ENCODE measurements around the gene ATP11A. TPM values are rescaled to one million over a fixed set of nuclear protein-coding genes. Genes with fewer than 3 reads are reported as not detected.

The ATP11A gene
- total RNA-seq (2021; ENCODE audit: unreplicated experiment) (80.4 TPM), Bru-seq, nascent RNA (percentile 75 among the genes with signal in this experiment), BruChase-seq, experiment 1, labeled RNA remaining after a 6-hour chase (percentile 81 among the genes with signal in this experiment), BruChase-seq, experiment 2, labeled RNA remaining after a 2-hour chase (percentile 75 among the genes with signal in this experiment)
- 31.7 and 37.4 TPM in 2 replicates for polyA plus RNA-seq (2012)
- long read RNA-seq, transcript ATP11A-217 (1 exons, 3,542 nt) = major isoform, 14 of 44 reads
- long read RNA-seq, partial matches to known transcripts = 11 of 44 reads
- long read RNA-seq, other reads (novel, unspliced or antisense) = 19 of 44 reads

DNA sequence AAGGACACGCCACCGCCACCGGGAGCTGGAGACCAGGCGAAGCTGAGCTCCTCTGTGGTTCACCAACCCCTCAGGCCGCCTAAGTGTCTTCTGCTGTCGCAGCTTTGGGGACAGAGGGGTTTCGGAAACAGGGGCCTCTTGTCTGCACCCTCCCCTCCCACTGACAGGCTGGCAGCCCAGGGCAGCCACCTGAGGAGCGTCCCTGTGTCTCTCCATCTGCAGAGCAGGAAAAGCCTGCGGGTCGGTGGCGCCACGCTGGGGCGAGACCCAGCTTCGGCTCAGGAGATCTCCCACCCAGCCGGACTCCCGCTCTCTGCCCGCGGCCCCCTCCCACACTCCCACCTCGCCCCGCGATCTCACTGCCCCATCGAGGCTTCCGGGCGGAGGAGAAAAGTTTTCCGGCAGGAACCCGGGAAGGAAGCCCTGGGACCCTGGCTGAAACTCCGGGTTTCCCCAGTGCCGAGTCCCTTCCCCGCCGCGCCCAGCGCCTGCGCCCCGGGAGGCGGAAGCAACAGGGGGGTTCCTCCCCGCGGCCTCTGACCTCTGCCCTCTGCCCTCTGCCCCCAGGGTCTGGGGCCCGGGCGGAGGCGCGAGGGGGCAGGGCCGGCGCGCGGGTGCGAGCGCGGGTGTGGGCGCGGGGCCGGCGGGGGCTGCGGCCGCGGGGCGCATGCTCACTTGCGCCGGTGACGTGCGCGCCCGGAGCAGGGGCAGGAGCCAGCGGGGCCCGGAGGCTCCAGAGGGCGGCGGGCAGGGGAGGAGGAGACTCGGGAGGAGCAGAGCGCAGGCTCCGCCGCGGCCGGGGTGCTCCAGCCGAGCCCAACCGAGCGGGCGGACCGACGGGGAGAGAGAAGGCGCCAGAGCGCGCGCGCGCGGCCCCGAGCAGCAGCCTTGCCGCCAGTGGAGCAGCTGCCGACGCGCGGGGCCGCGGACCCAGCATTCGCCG lies at the start of gene ATP11A:
Gene ATP11A (plus strand): TSS at position 736 of the 943 bp plus-strand sequence. CDS start 379 bp downstream, outside the sequence.
- intact Hi-C loops (cut with micrococcal nuclease) = loop anchor here (2.0 kb wide), 2 partner anchors 21 to 33 kb away; no protein-coding TSS in a partner anchor
- peak; percentile 47 for DNase-seq (ENCODE audit: low read depth, low spot score)
- Histone ChIP-seq H3K27ac (ENCODE audit: low read depth, low read length) (peak within 1 kb of the TSS; percentile 89), H3K9me3 (ENCODE audit: control insufficient read depth in 1 of 2, insufficient read depth in 1 of 2, low read depth in 1 of 2, low read length in 2 of 2) (no peaks in the 10 kb centered on the region), H4K20me1 (ENCODE audit: insufficient read depth) (no peaks in the 10 kb centered on the region), H3K9ac (ENCODE audit: low read length) (peak within 1 kb of the TSS; percentile 79), H3K4me3 (replicated peaks in 1 of 2; ENCODE audit: low read depth in 1 of 2, low read length in 2 of 2) (peak within 1 kb of the TSS; percentile 68 to 78), H3K79me2 (ENCODE audit: insufficient read depth, low read length) (peaks cover 41% of the 10 kb centered on the region), H3K27me3 (ENCODE audit: insufficient read depth, low read length) (no peaks in the 10 kb centered on the region), H3K4me2 (ENCODE audit: low read length) (peak within 1 kb of the TSS; percentile 81), H3K9me2 (ENCODE audit: insufficient read depth) (no peaks in the 10 kb centered on the region), H3K36me3 (ENCODE audit: control insufficient read depth in 1 of 2, insufficient read depth in 2 of 2, low read length in 2 of 2) (no peaks in the 10 kb centered on the region), H2AFZ (ENCODE audit: low read depth, low read length, poor library complexity, severe bottlenecking) (no peak within 1 kb of the TSS), H3K4me1 (ENCODE audit: control insufficient read depth in 1 of 2, insufficient read depth in 2 of 2, low read length in 2 of 2) (peaks cover 10 to 35% of the 10 kb centered on the region in 2 experiments)
- peak; percentile 94 for ATAC-seq
- ChIA-PET POLR2A (no interaction called here), CTCF (no interaction called here), RAD21 (ENCODE audit: low non-redundant PET in 1 of 2, low total read pairs in 2 of 2, uncharacterized antibody in 2 of 2, unreplicated experiment in 2 of 2) (no interaction called here)
- TF ChIP-seq SIN3A (IDR thresholded peaks at IDR 0.05; ENCODE audit: low read depth) (no peak), ELF1 (IDR thresholded peaks at IDR 0.05; ENCODE audit: borderline replicate concordance, low read depth) (no peak), ZNF274 (IDR thresholded peaks at IDR 0.05; ENCODE audit: low read depth, low read length) (no peak), CBX3 (IDR thresholded peaks at IDR 0.05; ENCODE audit: low read depth) (no peak), YY1 (IDR thresholded peaks at IDR 0.05; ENCODE audit: extremely low read depth, insufficient replicate concordance, low read depth, low read length) (no peak), EZH2phosphoT487 (IDR thresholded peaks at IDR 0.05; ENCODE audit: borderline replicate concordance) (no peak), POLR2AphosphoS5 (IDR thresholded peaks at IDR 0.05; ENCODE audit: low read depth, low read length) (peak; percentile 88)
- TF ChIP-seq, protein P1, sequence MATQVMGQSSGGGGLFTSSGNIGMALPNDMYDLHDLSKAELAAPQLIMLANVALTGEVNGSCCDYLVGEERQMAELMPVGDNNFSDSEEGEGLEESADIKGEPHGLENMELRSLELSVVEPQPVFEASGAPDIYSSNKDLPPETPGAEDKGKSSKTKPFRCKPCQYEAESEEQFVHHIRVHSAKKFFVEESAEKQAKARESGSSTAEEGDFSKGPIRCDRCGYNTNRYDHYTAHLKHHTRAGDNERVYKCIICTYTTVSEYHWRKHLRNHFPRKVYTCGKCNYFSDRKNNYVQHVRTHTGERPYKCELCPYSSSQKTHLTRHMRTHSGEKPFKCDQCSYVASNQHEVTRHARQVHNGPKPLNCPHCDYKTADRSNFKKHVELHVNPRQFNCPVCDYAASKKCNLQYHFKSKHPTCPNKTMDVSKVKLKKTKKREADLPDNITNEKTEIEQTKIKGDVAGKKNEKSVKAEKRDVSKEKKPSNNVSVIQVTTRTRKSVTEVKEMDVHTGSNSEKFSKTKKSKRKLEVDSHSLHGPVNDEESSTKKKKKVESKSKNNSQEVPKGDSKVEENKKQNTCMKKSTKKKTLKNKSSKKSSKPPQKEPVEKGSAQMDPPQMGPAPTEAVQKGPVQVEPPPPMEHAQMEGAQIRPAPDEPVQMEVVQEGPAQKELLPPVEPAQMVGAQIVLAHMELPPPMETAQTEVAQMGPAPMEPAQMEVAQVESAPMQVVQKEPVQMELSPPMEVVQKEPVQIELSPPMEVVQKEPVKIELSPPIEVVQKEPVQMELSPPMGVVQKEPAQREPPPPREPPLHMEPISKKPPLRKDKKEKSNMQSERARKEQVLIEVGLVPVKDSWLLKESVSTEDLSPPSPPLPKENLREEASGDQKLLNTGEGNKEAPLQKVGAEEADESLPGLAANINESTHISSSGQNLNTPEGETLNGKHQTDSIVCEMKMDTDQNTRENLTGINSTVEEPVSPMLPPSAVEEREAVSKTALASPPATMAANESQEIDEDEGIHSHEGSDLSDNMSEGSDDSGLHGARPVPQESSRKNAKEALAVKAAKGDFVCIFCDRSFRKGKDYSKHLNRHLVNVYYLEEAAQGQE (IDR thresholded peaks at IDR 0.05; ENCODE audit: low read depth) = no peak
- BruUV-seq (replicated peaks) = no TSS peak

Measured in HCT116 (cell line).